Fibroblast of the aortic adventitia (primary cell): ENCODE data around the gene ENG. TPM values are rescaled to one million over a fixed set of nuclear protein-coding genes. Genes with fewer than 3 reads are reported as not detected.
A peak's percentile ranks its signal among the peaks of the same experiment; 100 is the strongest.

Experiments
- DNase-seq: peaks from one replicate; pipeline ENCODE4 v3.0.0-alpha.2; 2010; ENCODE audit warnings: low read depth
- H3K4me3 ChIP-seq: 2 replicates; pipeline ENCODE4 v1.5.1; 2011; ENCODE audit warnings: low read depth, mild to moderate bottlenecking, control low read depth, low read length, moderate library complexity
- total RNA-seq: library from RNA; depleted of rRNA; stranded (reverse); fragments of >200 nt; gene quantifications from 2 replicates; pipeline ENCODE4 v1.2.3, GENCODE V29; 2012; ENCODE audit warnings: low replicate concordance
- TF ChIP-seq, protein P1 (sequence below): IDR thresholded peaks from 2 replicates; pipeline ENCODE4 v1.5.1; 2011; ENCODE audit warnings: mild to moderate bottlenecking, low read length, control low read depth, inconsistent platforms; ENCODE audit not compliant: insufficient read depth

ENG gene
- total RNA-seq, 1 donor: 62.0 TPM

DNA sequence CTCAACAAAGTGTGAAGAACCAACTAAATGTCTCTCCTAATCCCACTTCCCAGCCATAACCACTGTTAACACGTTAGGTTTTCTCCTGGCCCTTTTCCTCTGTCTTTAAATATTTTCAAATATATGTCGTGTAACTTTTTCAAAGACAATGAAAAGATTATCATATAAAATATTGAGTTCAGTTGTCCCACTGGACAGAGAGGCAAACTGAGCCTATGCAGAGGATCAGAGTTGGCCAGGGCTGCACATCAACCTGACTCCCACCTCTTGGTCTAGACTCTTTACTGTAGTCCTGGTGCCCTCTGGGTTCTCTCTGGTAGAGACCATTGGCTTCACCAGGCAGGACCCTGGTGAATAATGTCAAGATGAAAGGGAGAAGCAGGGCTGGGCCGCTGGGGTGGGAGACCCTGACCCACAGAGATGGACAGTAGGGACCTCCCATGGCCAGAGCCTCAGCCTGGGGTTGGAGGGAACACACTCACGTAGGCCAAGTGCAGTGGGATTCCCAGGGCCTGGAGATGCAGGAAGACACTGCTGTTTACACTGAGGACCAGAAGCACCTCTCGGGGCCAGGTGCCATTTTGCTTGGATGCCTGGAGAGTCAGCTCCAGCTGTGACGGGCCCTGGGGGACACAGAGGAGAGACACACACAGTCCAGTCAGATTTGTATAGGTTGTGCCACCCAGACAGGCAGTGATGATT, 25.1 kb downstream of the ENG start:
- TF ChIP-seq, protein P1, sequence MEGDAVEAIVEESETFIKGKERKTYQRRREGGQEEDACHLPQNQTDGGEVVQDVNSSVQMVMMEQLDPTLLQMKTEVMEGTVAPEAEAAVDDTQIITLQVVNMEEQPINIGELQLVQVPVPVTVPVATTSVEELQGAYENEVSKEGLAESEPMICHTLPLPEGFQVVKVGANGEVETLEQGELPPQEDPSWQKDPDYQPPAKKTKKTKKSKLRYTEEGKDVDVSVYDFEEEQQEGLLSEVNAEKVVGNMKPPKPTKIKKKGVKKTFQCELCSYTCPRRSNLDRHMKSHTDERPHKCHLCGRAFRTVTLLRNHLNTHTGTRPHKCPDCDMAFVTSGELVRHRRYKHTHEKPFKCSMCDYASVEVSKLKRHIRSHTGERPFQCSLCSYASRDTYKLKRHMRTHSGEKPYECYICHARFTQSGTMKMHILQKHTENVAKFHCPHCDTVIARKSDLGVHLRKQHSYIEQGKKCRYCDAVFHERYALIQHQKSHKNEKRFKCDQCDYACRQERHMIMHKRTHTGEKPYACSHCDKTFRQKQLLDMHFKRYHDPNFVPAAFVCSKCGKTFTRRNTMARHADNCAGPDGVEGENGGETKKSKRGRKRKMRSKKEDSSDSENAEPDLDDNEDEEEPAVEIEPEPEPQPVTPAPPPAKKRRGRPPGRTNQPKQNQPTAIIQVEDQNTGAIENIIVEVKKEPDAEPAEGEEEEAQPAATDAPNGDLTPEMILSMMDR: no peak
- no peak overlapping the region for H3K4me3 ChIP-seq
- DNase-seq: no peak

DNA sequence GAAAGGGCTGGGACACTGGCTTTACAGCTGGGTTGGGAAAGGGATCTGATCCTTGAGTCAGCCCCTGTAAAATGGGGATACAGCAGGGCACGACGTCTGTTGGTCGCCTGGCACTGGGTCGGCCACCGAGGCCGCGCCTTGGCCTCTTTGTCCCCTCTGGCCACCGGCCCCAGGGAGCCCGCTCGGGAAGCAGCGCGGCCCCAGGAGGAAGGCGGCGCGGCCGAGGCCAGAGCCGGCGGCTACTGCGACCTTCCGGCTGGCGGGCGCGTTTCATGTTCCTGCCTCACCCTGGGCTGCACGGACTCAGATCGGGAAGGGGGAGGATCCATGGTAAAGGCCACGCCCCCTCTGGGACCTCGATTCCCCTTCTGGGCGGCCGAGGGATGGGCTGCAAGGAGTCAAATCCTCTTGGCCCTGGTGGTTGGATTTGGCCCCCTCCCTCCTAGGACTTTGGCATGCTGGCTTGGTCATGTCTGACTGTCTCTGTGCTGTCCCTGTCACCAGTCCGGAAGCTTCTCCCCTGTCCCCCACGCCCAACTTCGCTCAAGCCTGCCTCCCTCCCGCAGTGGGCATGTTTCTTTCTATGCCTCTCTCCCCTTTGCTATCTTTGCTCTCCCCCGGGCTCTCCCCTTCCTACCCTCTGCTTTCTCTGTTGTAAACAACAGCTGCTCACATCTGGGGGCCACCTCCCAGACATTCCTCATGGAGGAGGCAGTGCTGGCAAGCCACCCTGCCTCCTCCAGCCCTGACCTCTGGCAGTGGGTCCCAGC, 26.0 kb downstream of the ENG start:
- peak; percentile 69 for DNase-seq
- TF ChIP-seq, protein P1: no peak
- peak overlapping the region; percentile 13 for H3K4me3 ChIP-seq

DNA sequence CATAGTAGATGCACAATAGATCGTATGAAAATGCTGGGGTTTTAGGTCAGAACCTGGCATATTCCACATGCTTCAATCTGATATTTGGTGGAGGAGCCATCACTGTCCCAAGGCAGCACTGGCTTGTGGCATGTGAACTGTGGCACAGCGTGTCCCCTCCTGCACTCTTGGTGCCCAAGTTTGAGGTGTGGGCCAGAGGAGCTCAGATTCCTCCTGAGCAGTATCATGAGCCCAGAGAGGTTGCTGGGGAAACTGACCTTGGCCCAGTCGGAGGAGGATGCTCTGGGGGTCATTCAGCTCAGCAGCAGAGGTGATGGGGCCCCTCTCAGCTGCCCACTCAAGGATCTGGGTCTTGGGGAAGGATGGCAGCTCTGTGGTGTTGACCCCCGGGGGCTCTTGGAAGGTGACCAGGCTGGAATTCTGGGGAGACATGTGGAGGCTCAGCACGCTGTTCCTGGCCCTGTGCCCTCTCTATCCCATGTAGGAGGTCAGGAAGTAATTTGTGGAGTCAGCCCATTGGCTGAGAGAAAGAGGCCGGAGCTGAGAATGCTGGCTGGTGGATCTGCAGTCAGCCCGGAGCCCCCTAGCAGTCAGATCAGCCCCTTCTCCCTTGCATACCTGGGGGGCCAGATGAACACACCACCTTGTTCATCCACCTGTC, 28.1 kb downstream of the ENG start:
- H3K4me3 ChIP-seq: no peak overlapping the region
- TF ChIP-seq, protein P1: no peak
- DNase-seq: no peak

DNA sequence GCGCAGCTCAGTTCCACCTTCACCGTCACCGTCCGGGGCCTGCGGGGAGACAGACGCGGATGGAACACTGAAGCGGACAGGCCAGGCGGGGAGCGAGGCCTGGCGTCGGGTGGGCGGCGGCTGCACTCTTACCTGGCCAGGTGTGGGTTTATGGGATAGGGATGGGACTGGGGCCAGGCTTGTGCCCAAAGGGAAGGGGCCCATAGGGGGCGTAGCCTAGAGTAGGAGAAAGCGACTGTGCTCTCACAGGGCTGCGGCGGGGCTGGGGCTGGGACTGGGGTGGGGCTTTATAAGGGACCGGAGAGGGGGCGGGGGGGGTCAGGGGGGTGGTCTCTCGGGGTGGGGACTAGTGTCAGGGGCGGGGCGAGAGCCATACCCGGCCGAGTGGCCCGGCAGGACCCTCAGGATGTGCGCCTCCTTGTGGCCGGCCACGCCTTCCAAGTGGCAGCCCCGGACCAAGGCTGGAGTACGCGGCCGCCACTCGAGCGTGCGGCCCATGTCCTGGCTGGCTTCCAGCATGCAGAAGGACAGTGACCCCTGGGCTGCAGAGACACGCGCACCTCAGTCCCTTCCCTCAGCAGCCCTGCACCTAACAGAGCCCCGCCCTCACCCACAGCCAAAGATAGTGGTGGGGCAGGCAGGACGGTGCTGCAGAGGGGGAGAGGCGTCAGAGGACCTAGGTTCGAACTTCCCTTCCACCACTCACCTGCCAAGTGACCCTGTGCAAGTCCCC, 29.0 kb downstream of the ENG start:
- H3K4me3 ChIP-seq: no peak overlapping the region
- TF ChIP-seq, protein P1: peak; percentile 19
- no peak for DNase-seq

DNA sequence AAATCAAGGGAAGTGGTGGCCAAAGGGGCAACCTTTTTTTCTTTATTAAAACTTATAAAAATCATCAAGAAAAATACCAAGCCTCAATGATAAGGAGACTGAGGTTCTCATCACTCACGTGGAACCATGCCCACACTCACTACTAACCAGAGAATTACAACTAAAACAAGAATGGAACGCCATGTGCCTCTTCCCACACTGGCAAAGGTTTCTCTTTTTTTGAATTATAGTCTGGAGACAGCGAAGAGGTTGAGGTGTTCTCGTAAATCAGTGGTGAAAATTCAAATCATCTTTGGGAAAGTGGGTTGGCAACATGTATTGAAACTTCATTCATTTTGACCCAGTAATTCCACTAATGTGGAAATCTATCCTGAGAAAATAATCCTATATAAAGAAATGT, 32.4 kb downstream of the ENG start:
- no peak overlapping the region for H3K4me3 ChIP-seq
- no peak for DNase-seq
- TF ChIP-seq, protein P1: no peak

DNA sequence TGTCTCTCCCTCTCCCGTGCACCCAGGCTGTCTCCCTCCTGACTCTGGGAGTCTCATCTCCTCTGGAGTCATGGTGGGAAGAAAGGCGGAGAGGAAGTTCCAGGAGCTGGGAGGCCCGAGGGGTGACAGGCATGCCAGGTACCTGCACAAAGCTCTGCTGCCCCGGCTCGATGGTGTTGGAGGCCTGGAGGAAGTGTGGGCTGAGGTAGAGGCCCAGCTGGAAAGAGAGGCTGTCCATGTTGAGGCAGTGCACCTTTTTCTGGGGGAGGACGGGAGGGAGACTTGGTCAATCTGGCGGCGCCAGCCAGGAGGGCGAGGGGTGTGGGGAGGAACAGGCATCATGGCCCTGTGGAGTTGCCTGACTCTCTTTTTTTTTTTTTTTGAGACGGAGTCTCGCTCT, 35.9 kb downstream of the ENG start:
- no peak overlapping the region for H3K4me3 ChIP-seq
- TF ChIP-seq, protein P1: no peak
- DNase-seq: no peak
